ENCODE results near the gene KLHL22.

KLHL22 gene

GRCh38 chr22:20450551-20450906 lies 45.1 kb downstream of the KLHL22 start:
- Histone ChIP-seq H3K9me3 (ENCODE audit: insufficient read depth, low read depth, low read length) (no peaks in the 10 kb centered on the region), H3K79me2 (ENCODE audit: insufficient read depth, low read length) (no peaks in the 10 kb centered on the region), H4K20me1 (ENCODE audit: insufficient read depth, low read length, poor library complexity, severe bottlenecking) (no peaks in the 10 kb centered on the region), H3K36me3 (ENCODE audit: insufficient read depth, low read length) (no peaks in the 10 kb centered on the region), H3K4me1 (ENCODE audit: insufficient read depth, low read length, poor library complexity, severe bottlenecking) (no peaks in the 10 kb centered on the region), H3K9me2 (replicated peaks; ENCODE audit: low read depth, low read length) (no peaks in the 10 kb centered on the region), H3K4me3 (ENCODE audit: low read length, poor library complexity, severe bottlenecking) (no peak overlapping the region), H2AFZ (ENCODE audit: low read length) (no peak overlapping the region), H3K9ac (ENCODE audit: low read depth, low read length, poor library complexity, severe bottlenecking) (no peak overlapping the region), H3K27me3 (ENCODE audit: insufficient read depth, low read length, poor library complexity, severe bottlenecking) (no peaks in the 10 kb centered on the region), H3K4me2 (ENCODE audit: low read depth, low read length, poor library complexity, severe bottlenecking) (no peak overlapping the region), H3F3A (ENCODE audit: low read depth) (no peaks in the 10 kb centered on the region)
- TF ChIP-seq CTCF (conservative IDR thresholded peaks at IDR 0.05; ENCODE audit: low read length): no peak
- TF ChIP-seq EZH2phosphoT487 (IDR thresholded peaks at IDR 0.05; ENCODE audit: borderline replicate concordance): no peak

GRCh38 chr22:20449819-20450550 lies 45.6 kb downstream of the KLHL22 start:
- Histone ChIP-seq H3K9me3 (ENCODE audit: insufficient read depth, low read depth, low read length) (no peaks in the 10 kb centered on the region), H3K4me3 (ENCODE audit: low read length, poor library complexity, severe bottlenecking) (no peak overlapping the region), H2AFZ (ENCODE audit: low read length) (no peak overlapping the region), H4K20me1 (ENCODE audit: insufficient read depth, low read length, poor library complexity, severe bottlenecking) (no peaks in the 10 kb centered on the region), H3K79me2 (ENCODE audit: insufficient read depth, low read length) (no peaks in the 10 kb centered on the region), H3K9me2 (replicated peaks; ENCODE audit: low read depth, low read length) (no peaks in the 10 kb centered on the region), H3K4me2 (ENCODE audit: low read depth, low read length, poor library complexity, severe bottlenecking) (no peak overlapping the region), H3K36me3 (ENCODE audit: insufficient read depth, low read length) (no peaks in the 10 kb centered on the region), H3F3A (ENCODE audit: low read depth) (no peaks in the 10 kb centered on the region), H3K4me1 (ENCODE audit: insufficient read depth, low read length, poor library complexity, severe bottlenecking) (no peaks in the 10 kb centered on the region), H3K9ac (ENCODE audit: low read depth, low read length, poor library complexity, severe bottlenecking) (no peak overlapping the region), H3K27me3 (ENCODE audit: insufficient read depth, low read length, poor library complexity, severe bottlenecking) (no peaks in the 10 kb centered on the region)
- TF ChIP-seq CTCF (conservative IDR thresholded peaks at IDR 0.05; ENCODE audit: low read length): no peak
- TF ChIP-seq EZH2phosphoT487 (IDR thresholded peaks at IDR 0.05; ENCODE audit: borderline replicate concordance): no peak

- Histone ChIP-seq H3K9me2 (replicated peaks; ENCODE audit: low read depth, low read length) (no peaks in the 10 kb centered on the region), H3K4me3 (ENCODE audit: low read length, poor library complexity, severe bottlenecking) (no peak overlapping the region), H3F3A (ENCODE audit: low read depth) (no peaks in the 10 kb centered on the region), H3K4me1 (ENCODE audit: insufficient read depth, low read length, poor library complexity, severe bottlenecking) (no peaks in the 10 kb centered on the region), H4K20me1 (ENCODE audit: insufficient read depth, low read length, poor library complexity, severe bottlenecking) (no peaks in the 10 kb centered on the region), H3K27me3 (ENCODE audit: insufficient read depth, low read length, poor library complexity, severe bottlenecking) (no peaks in the 10 kb centered on the region), H3K9ac (ENCODE audit: low read depth, low read length, poor library complexity, severe bottlenecking) (no peak overlapping the region), H3K9me3 (ENCODE audit: insufficient read depth, low read depth, low read length) (no peaks in the 10 kb centered on the region), H3K4me2 (ENCODE audit: low read depth, low read length, poor library complexity, severe bottlenecking) (no peak overlapping the region), H3K79me2 (ENCODE audit: insufficient read depth, low read length) (no peaks in the 10 kb centered on the region), H2AFZ (ENCODE audit: low read length) (no peak overlapping the region), H3K36me3 (ENCODE audit: insufficient read depth, low read length) (no peaks in the 10 kb centered on the region)
- TF ChIP-seq CTCF (conservative IDR thresholded peaks at IDR 0.05; ENCODE audit: low read length): no peak
- TF ChIP-seq EZH2phosphoT487 (IDR thresholded peaks at IDR 0.05; ENCODE audit: borderline replicate concordance): no peak
These were observed 47.0 kb downstream of the KLHL22 start for GRCh38 chr22:20448630-20449029.

Measured in Loucy (cell line).